HCT116 (cell line): Measurements from ENCODE around the gene EEF1B2.

Experiments used
- EGR1 ChIP-seq: IDR thresholded peaks from 2 replicates; pipeline ENCODE4 v1.6.1; 2012; ENCODE audit warnings: low read depth
- ELF1 ChIP-seq: IDR thresholded peaks from 2 replicates; pipeline ENCODE4 v1.6.1; 2012; ENCODE audit warnings: low read depth, borderline replicate concordance
- EZH2 ChIP-seq: fragments of 200-600 bp; sonication (generic); IDR thresholded peaks from 2 replicates; pipeline ENCODE4 v1.6.1; 2017; ENCODE audit warnings: antibody characterized with exemption, mixed run types
- FOSL1 ChIP-seq: IDR thresholded peaks from 2 replicates; pipeline ENCODE4 v1.6.1; 2012; ENCODE audit warnings: low read depth
- TF ChIP-seq, protein P1 (sequence below), 3 experiments: fragments of 200-600 bp in 1 of 3; sonication (generic) in 1 of 3; IDR thresholded peaks in 2 of 3; conservative IDR thresholded peaks in 1 of 3; 2 replicates each; pipeline ENCODE4 v1.5.1; 2012 to 2017; ENCODE audit warnings: low read depth in 2 of 3, low read length in 2 of 3, antibody characterized with exemption in 1 of 3, borderline replicate concordance in 1 of 3, control low read depth in 1 of 3, mild to moderate bottlenecking in 1 of 3, mixed read lengths in 1 of 3, mixed run types in 1 of 3, moderate library complexity in 1 of 3; ENCODE audit not compliant: insufficient read depth in 1 of 3

DNA sequence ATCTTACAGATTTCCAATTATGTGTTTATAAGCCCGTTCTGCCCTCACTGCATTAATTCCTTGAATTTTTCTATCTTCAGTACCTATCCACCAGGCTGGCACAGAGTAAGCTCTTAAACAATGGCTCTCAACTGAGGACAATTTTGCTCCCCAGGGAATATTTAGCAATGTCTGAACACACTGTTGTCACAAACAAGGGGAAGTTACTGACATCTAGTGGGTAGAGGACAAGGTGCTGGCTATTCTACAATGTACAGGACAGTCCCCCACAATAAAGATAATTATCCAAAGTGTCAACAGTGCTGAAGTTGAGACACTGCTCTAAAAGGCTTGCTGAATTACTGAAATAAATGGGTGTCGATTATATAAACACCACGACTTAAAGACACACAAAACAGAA, 5.5 kb upstream of the EEF1B2 start:
- TF ChIP-seq ELF1 (no peak), EZH2 (no peak), FOSL1 (no peak), EGR1 (no peak)
- TF ChIP-seq, protein P1, sequence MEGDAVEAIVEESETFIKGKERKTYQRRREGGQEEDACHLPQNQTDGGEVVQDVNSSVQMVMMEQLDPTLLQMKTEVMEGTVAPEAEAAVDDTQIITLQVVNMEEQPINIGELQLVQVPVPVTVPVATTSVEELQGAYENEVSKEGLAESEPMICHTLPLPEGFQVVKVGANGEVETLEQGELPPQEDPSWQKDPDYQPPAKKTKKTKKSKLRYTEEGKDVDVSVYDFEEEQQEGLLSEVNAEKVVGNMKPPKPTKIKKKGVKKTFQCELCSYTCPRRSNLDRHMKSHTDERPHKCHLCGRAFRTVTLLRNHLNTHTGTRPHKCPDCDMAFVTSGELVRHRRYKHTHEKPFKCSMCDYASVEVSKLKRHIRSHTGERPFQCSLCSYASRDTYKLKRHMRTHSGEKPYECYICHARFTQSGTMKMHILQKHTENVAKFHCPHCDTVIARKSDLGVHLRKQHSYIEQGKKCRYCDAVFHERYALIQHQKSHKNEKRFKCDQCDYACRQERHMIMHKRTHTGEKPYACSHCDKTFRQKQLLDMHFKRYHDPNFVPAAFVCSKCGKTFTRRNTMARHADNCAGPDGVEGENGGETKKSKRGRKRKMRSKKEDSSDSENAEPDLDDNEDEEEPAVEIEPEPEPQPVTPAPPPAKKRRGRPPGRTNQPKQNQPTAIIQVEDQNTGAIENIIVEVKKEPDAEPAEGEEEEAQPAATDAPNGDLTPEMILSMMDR (IDR thresholded peaks at IDR 0.05 in 2 of 3, conservative IDR thresholded peaks at IDR 0.05 in 1 of 3; ENCODE audit: borderline replicate concordance in 1 of 3, insufficient read depth in 1 of 3, low read depth in 2 of 3, low read length in 2 of 3), result peak; percentile 17 to 41 (median 29); a peak in 4 of 6 replicates
